Keratinocyte (primary cell): ENCODE data around the gene SOX5. TPM values are rescaled to one million over a fixed set of nuclear protein-coding genes. Genes with fewer than 3 reads are reported as not detected.

ENCODE experiments used
- DNase-seq: peaks from one replicate; pipeline ENCODE4 v3.0.0-alpha.2; 2011; ENCODE audit warnings: low read depth, missing footprints, low spot score
- FAIRE-seq: peaks from 2 replicates; lab custom pipeline; 2011; peaks lifted over from hg19 to GRCh38; lab: Jason Lieb, UNC
- H2AFZ ChIP-seq: 2 replicates; pipeline ENCODE4 v1.6.0; 2012; ENCODE audit warnings: low read length, control low read depth, inconsistent platforms; ENCODE audit not compliant: control insufficient read depth
- H3K27ac ChIP-seq: 2 replicates; pipeline ENCODE4 v1.5.1; 2011; ENCODE audit warnings: low read length; ENCODE audit not compliant: control insufficient read depth, insufficient read depth
- H3K27me3 ChIP-seq: 3 replicates; pipeline ENCODE4 v1.6.0; 2011; ENCODE audit warnings: low read length; ENCODE audit not compliant: control insufficient read depth, insufficient read depth; ENCODE audit errors: extremely low read depth
- H3K36me3 ChIP-seq, 2 experiments: 2 replicates in 1 of 2; 3 replicates in 1 of 2; pipeline ENCODE4 v1.5.1; 2011; ENCODE audit warnings: low read length in 2 of 2, mild to moderate bottlenecking in 1 of 2; ENCODE audit not compliant: control insufficient read depth in 2 of 2, insufficient read depth in 2 of 2; ENCODE audit errors: extremely low read depth in 1 of 2
- H3K4me1 ChIP-seq: 3 replicates; pipeline ENCODE4 v1.5.1; 2011; ENCODE audit warnings: low read length; ENCODE audit not compliant: control insufficient read depth, insufficient read depth; ENCODE audit errors: extremely low read depth
- H3K4me2 ChIP-seq: 3 replicates; pipeline ENCODE4 v1.6.0; 2011; ENCODE audit warnings: low read depth, low read length; ENCODE audit not compliant: control insufficient read depth, insufficient read depth; ENCODE audit errors: extremely low read depth
- H3K4me3 ChIP-seq, 3 experiments: fragments of 200-600 bp in 1 of 3; sonication (generic) in 1 of 3; 2 replicates in 2 of 3; 3 replicates in 1 of 3; pipeline ENCODE4 v1.5.1; 2011 to 2016; ENCODE audit warnings: low read length in 3 of 3, mild to moderate bottlenecking in 3 of 3, control low read depth in 2 of 3, inconsistent platforms in 1 of 3, low read depth in 1 of 3, mixed read lengths in 1 of 3, mixed run types in 1 of 3, moderate library complexity in 1 of 3; ENCODE audit not compliant: control insufficient read depth in 2 of 3, insufficient read depth in 2 of 3; ENCODE audit errors: extremely low read depth in 1 of 3
- H3K79me2 ChIP-seq: 2 replicates; pipeline ENCODE4 v1.6.0; 2012; ENCODE audit warnings: low read length; ENCODE audit not compliant: control insufficient read depth, insufficient read depth
- H3K9ac ChIP-seq: 3 replicates; pipeline ENCODE4 v1.6.0; 2011; ENCODE audit warnings: low read length; ENCODE audit not compliant: control insufficient read depth, insufficient read depth; ENCODE audit errors: extremely low read depth
- H3K9me1 ChIP-seq: 3 replicates; pipeline ENCODE4 v1.6.0; 2011; ENCODE audit warnings: low read length; ENCODE audit not compliant: control insufficient read depth, insufficient read depth; ENCODE audit errors: extremely low read depth
- H3K9me3 ChIP-seq: 2 replicates; pipeline ENCODE4 v1.5.1; 2012; ENCODE audit warnings: low read depth, low read length; ENCODE audit not compliant: control insufficient read depth
- H4K20me1 ChIP-seq: 3 replicates; pipeline ENCODE4 v1.6.0; 2011; ENCODE audit warnings: low read length; ENCODE audit not compliant: control insufficient read depth, insufficient read depth; ENCODE audit errors: extremely low read depth
- CTCF ChIP-seq, 3 experiments: IDR thresholded peaks in 1 of 3; conservative IDR thresholded peaks in 1 of 3; optimal IDR thresholded peaks in 1 of 3; 2 replicates in 2 of 3; 3 replicates in 1 of 3; pipeline versions ENCODE3 to v1.5.1; 2011; ENCODE audit warnings: low read length in 3 of 3, mild to moderate bottlenecking in 3 of 3, moderate library complexity in 2 of 3, control low read depth in 1 of 3, inconsistent platforms in 1 of 3; ENCODE audit not compliant: insufficient read depth in 2 of 3; ENCODE audit errors: extremely low read depth in 1 of 3
- EZH2 ChIP-seq: IDR thresholded peaks from one replicate; pipeline ENCODE4 v1.6.1; 2012; ENCODE audit warnings: inconsistent platforms, mild to moderate bottlenecking, low read length, moderate library complexity
- dilution Hi-C: fragments of 300-500 bp; cut with MboI; formaldehyde crosslinking; loops from one replicate; pipeline ENCODE4 v1.7.0; 2020; ENCODE audit warnings: low sequenced_read_pairs; ENCODE audit not compliant: extremely low pct_ligation_motif_present
- polyA plus RNA-seq, 5 experiments: library from polyadenylated mRNA; depleted of rRNA in 3 of 5; stranded (reverse) in 3 of 5; stranded (forward) in 1 of 5; unstranded in 1 of 5; fragments of >200 nt; gene quantifications; 1 replicate in 1 of 5; 2 replicates in 3 of 5; 3 replicates in 1 of 5; pipeline versions ENCODE4 v1.2.1 to v1.2.3, GENCODE V29; 2011 to 2012; ENCODE audit warnings: missing spikeins in 2 of 5, low read depth in 1 of 5, low replicate concordance in 1 of 5

The SOX5 gene
- polyA plus RNA-seq, 1 donor (not counting 4 experiments of a cell fraction or from before 2014, with no cell fraction given), result not detected

DNA sequence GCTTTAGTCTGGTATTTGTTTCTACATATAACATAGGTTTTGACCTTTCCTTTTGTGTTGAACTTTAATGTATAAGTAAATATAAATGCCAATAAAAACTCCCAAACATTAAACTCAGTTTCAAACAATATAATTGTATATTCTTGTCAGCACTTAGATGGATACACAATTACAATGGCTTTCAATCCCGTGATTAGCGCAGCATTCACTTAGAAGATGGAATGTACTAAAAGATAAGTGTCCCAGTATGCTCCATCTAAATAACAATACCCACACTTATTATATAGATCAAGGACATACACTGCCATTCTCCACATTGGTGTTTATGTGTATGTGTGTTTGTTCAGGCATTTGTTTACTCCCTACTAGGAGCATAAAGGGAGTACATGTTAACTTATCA, 193.1 kb downstream of the SOX5 start:
- FAIRE-seq (no peak), DNase-seq (no peak)
- no peaks in the 10 kb centered on the region for H4K20me1 ChIP-seq
- no peak overlapping the region for H3K27ac ChIP-seq
- no peak overlapping the region for H3K4me2 ChIP-seq
- H3K79me2 ChIP-seq, result no peaks in the 10 kb centered on the region
- no peaks in the 10 kb centered on the region for H3K27me3 ChIP-seq
- no peak overlapping the region for H3K9ac ChIP-seq
- no peak overlapping the region for H3K4me3 ChIP-seq
- H3K4me1 ChIP-seq, result no peaks in the 10 kb centered on the region
- dilution Hi-C loops, result no loop called here
- H3K36me3 ChIP-seq, result no peaks in the 10 kb centered on the region
- no peak overlapping the region for H2AFZ ChIP-seq
- no peaks in the 10 kb centered on the region for H3K9me1 ChIP-seq
- no peaks in the 10 kb centered on the region for H3K9me3 ChIP-seq
- TF ChIP-seq EZH2 (no peak), CTCF (optimal IDR thresholded peaks at IDR 0.05 in 1 of 3, IDR thresholded peaks at IDR 0.05 in 1 of 3, conservative IDR thresholded peaks at IDR 0.05 in 1 of 3; ENCODE audit: extremely low read depth in 1 of 3, insufficient read depth in 2 of 3, low read length in 3 of 3) (no peak)

GRCh38 chr12:23753628-23754365, 195.7 kb downstream of the SOX5 start:
- H3K9ac ChIP-seq, result no peak overlapping the region
- no peaks in the 10 kb centered on the region for H3K4me1 ChIP-seq
- DNase-seq (no peak), FAIRE-seq (no peak)
- no peaks in the 10 kb centered on the region for H3K36me3 ChIP-seq
- no peak overlapping the region for H2AFZ ChIP-seq
- no peaks in the 10 kb centered on the region for H3K27me3 ChIP-seq
- H3K4me3 ChIP-seq, result no peak overlapping the region
- H3K9me1 ChIP-seq, result no peaks in the 10 kb centered on the region
- TF ChIP-seq EZH2 (no peak), CTCF (optimal IDR thresholded peaks at IDR 0.05 in 1 of 3, IDR thresholded peaks at IDR 0.05 in 1 of 3, conservative IDR thresholded peaks at IDR 0.05 in 1 of 3; ENCODE audit: extremely low read depth in 1 of 3, insufficient read depth in 2 of 3, low read length in 3 of 3) (no peak)
- H3K79me2 ChIP-seq, result no peaks in the 10 kb centered on the region
- H3K27ac ChIP-seq, result no peak overlapping the region
- dilution Hi-C loops, result no loop called here
- H4K20me1 ChIP-seq, result no peaks in the 10 kb centered on the region
- no peak overlapping the region for H3K4me2 ChIP-seq
- H3K9me3 ChIP-seq, result no peaks in the 10 kb centered on the region
